ENCODE measurements around the gene CSNK1A1L.

CSNK1A1L gene

DNA sequence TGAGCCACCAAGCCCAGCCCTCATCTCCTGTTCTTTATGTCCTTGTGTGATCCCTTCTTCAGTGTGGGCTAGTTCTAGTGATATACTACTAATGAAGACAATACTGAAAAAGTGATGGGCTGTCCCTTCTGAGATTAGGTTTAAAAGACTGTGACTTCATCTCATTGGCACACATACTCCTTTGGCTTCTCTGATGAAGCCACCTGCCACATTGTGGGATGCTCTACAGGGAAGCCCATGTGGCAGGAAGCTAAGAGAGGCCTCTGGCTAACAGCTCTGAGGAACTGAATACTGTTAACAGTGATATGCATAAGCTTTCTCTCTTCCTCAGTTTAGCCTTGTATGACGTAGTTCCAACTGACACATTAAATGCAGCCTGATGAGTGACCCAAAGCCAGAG, 13.6 kb downstream of the CSNK1A1L start:
- DNase-seq (ENCODE audit: extremely low spot score) = no peak
- ChIA-PET CTCF (no interaction called here), POLR2A (no interaction called here)
- TF ChIP-seq SP1 (IDR thresholded peaks at IDR 0.05) (no peak), NFRKB (IDR thresholded peaks at IDR 0.05) (no peak), CTBP1 (IDR thresholded peaks at IDR 0.05; ENCODE audit: borderline replicate concordance) (no peak), ZNF384 (IDR thresholded peaks at IDR 0.05) (no peak), BHLHE40 (IDR thresholded peaks at IDR 0.05; ENCODE audit: borderline replicate concordance) (no peak), SUZ12 (IDR thresholded peaks at IDR 0.05) (no peak), L3MBTL2 (conservative IDR thresholded peaks at IDR 0.05) (no peak), FOXM1 (IDR thresholded peaks at IDR 0.05; ENCODE audit: borderline replicate concordance) (no peak), HDGF (IDR thresholded peaks at IDR 0.05; ENCODE audit: borderline replicate concordance) (no peak), FOXK2 (IDR thresholded peaks at IDR 0.05) (no peak), FOXA1 (IDR thresholded peaks at IDR 0.05) (no peak), ELF4 (IDR thresholded peaks at IDR 0.05) (no peak), ARNT (IDR thresholded peaks at IDR 0.05) (no peak), LEF1 (IDR thresholded peaks at IDR 0.05; ENCODE audit: borderline replicate concordance) (no peak), TARDBP (IDR thresholded peaks at IDR 0.05) (no peak)
- TF ChIP-seq, protein P1, sequence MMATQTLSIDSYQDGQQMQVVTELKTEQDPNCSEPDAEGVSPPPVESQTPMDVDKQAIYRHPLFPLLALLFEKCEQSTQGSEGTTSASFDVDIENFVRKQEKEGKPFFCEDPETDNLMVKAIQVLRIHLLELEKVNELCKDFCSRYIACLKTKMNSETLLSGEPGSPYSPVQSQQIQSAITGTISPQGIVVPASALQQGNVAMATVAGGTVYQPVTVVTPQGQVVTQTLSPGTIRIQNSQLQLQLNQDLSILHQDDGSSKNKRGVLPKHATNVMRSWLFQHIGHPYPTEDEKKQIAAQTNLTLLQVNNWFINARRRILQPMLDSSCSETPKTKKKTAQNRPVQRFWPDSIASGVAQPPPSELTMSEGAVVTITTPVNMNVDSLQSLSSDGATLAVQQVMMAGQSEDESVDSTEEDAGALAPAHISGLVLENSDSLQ (IDR thresholded peaks at IDR 0.05) = no peak

DNA sequence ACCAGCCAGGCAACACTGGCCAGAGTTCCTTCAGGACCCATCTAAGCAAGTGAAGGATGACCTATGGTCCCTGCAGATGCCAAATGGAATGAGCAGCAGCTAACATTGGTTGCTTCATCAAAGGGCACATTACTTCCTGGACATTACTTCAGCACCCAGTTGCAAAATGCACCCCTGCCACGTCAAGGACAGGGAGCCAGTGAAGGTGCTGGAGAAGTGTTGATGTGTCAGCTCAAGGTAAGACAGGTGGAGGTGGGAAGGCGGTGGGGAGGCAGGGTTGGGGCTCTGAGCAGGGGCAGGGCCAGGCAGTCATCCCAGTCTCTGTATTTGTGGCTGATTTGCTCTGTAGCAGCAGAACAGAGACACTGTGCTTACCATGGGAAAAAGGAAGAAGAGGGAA, 14.6 kb downstream of the CSNK1A1L start:
- ChIA-PET POLR2A (no interaction called here), CTCF (no interaction called here)
- no peak for TF ChIP-seq L3MBTL2 (conservative IDR thresholded peaks at IDR 0.05)
- no peak for DNase-seq (ENCODE audit: extremely low spot score)

DNA sequence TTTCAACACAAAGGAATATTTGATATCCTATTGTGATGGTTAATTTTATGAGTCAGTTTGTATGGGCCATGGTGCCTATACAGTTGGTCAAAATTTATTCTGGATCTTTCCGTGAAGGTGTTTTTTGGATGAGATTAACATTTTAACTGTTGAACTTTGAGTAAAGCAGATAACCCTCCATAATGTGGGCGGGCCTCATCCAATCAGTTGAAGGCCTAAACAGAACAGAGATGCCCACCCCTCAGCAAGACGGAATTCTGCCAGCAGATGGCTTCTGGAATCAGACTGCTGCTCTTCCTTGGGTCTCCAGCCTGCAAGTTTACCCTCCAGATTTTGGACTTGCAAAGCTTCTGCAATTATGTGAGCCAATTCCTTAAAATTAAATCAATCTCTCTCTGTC, 16.0 kb downstream of the CSNK1A1L start:
- DNase-seq (ENCODE audit: extremely low spot score) = no peak
- TF ChIP-seq ZNF384 (IDR thresholded peaks at IDR 0.05) (no peak), LEF1 (IDR thresholded peaks at IDR 0.05; ENCODE audit: borderline replicate concordance) (no peak), FOXK2 (IDR thresholded peaks at IDR 0.05) (no peak), FOXA1 (IDR thresholded peaks at IDR 0.05) (no peak), SUZ12 (IDR thresholded peaks at IDR 0.05) (no peak), ELF4 (IDR thresholded peaks at IDR 0.05) (no peak), BHLHE40 (IDR thresholded peaks at IDR 0.05; ENCODE audit: borderline replicate concordance) (no peak), NFRKB (IDR thresholded peaks at IDR 0.05) (no peak), FOXM1 (IDR thresholded peaks at IDR 0.05; ENCODE audit: borderline replicate concordance) (no peak), SP1 (IDR thresholded peaks at IDR 0.05) (no peak), L3MBTL2 (conservative IDR thresholded peaks at IDR 0.05) (no peak), CTBP1 (IDR thresholded peaks at IDR 0.05; ENCODE audit: borderline replicate concordance) (no peak), HDGF (IDR thresholded peaks at IDR 0.05; ENCODE audit: borderline replicate concordance) (no peak), TARDBP (IDR thresholded peaks at IDR 0.05) (no peak), ARNT (IDR thresholded peaks at IDR 0.05) (no peak)
- TF ChIP-seq, protein P1 (IDR thresholded peaks at IDR 0.05) = no peak
- POLR2A ChIA-PET = no interaction called here
- CTCF ChIA-PET = no interaction called here

DNA sequence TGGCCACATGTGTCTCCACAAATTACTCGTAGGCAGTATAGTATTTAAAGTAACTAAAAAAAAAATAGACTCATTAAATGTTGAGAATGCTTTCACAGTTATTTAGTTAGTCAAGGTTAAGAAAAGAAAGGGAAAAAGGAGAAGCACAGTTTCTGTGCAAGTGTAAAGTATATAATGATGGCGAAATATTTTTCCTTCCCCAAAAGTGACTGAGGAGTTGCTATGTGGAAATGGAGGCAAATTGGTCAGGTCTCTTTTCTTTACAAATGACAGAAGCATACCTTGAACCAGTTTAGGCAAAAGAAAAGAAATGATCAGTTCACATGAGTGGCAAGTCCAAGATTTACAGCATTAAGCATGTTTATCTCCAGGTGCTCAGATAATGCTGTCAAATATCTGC, 18.0 kb downstream of the CSNK1A1L start:
- CTCF ChIA-PET = no interaction called here
- no peak for DNase-seq (ENCODE audit: extremely low spot score)
- POLR2A ChIA-PET = no interaction called here
- no peak for TF ChIP-seq FOXM1 (IDR thresholded peaks at IDR 0.05; ENCODE audit: borderline replicate concordance)
- TF ChIP-seq L3MBTL2 (conservative IDR thresholded peaks at IDR 0.05) = no peak
- no peak for TF ChIP-seq SP1 (IDR thresholded peaks at IDR 0.05)
- TF ChIP-seq BHLHE40 (IDR thresholded peaks at IDR 0.05; ENCODE audit: borderline replicate concordance) = no peak

DNA sequence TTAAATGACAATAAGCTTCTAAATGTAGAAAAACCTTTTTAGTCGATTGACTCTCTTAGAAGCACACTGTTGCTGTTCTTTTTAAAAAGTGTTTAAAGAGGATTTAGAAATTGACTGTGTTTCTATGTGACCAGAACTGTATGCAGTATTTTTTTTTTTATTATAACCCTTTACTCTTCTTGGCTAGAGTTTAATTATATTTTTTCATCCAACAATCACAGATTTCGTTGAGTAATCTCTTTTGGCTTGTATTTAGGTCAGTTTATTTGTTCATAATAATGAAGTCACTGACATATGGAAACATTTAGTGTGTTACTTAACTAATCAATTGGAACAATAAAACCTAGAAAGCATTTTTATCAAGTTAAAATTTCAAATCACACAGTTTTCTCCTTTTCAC, 19.9 kb downstream of the CSNK1A1L start:
- TF ChIP-seq SP1 (IDR thresholded peaks at IDR 0.05) = no peak
- TF ChIP-seq FOXA1 (IDR thresholded peaks at IDR 0.05) = no peak
- TF ChIP-seq SUZ12 (IDR thresholded peaks at IDR 0.05) = no peak
- TF ChIP-seq, protein P1 (IDR thresholded peaks at IDR 0.05) = no peak
- no peak for TF ChIP-seq HDGF (IDR thresholded peaks at IDR 0.05; ENCODE audit: borderline replicate concordance)
- TF ChIP-seq L3MBTL2 (conservative IDR thresholded peaks at IDR 0.05) = no peak
- no peak for TF ChIP-seq ARNT (IDR thresholded peaks at IDR 0.05)
- no peak for TF ChIP-seq NFRKB (IDR thresholded peaks at IDR 0.05)
- no peak for TF ChIP-seq BHLHE40 (IDR thresholded peaks at IDR 0.05; ENCODE audit: borderline replicate concordance)
- no peak for TF ChIP-seq FOXK2 (IDR thresholded peaks at IDR 0.05)
- no peak for TF ChIP-seq LEF1 (IDR thresholded peaks at IDR 0.05; ENCODE audit: borderline replicate concordance)
- TF ChIP-seq TARDBP (IDR thresholded peaks at IDR 0.05) = no peak
- TF ChIP-seq ELF4 (IDR thresholded peaks at IDR 0.05) = no peak
- no peak for TF ChIP-seq ZNF384 (IDR thresholded peaks at IDR 0.05)
- TF ChIP-seq CTBP1 (IDR thresholded peaks at IDR 0.05; ENCODE audit: borderline replicate concordance) = no peak
- no peak for TF ChIP-seq FOXM1 (IDR thresholded peaks at IDR 0.05; ENCODE audit: borderline replicate concordance)
- DNase-seq (ENCODE audit: extremely low spot score) = no peak
- POLR2A ChIA-PET = no interaction called here
- CTCF ChIA-PET = interaction anchor here (0.6 kb wide), 1 partner anchor 624 kb away, joined by 3 read pairs; no protein-coding TSS in a partner anchor

DNA sequence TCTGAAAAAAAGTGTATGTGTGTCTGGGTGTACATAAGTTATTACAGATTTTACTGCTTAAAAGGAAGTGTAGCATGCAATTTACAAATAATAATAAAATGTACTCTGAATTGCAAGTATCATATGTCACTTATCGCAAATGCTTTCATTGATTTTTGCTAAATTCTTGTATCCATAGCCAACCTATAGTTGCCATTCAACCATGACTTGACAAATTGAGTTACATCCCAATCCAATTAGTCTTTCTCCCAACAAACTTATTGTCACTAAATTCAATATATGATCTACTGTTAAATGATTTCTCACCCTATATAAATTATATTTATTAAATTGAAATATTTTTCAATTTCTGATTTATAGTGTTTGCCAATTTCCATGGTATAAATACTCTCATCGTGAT, 28.6 kb downstream of the CSNK1A1L start:
- TF ChIP-seq HDGF (IDR thresholded peaks at IDR 0.05; ENCODE audit: borderline replicate concordance) = no peak
- no peak for TF ChIP-seq FOXA1 (IDR thresholded peaks at IDR 0.05)
- no peak for TF ChIP-seq SP1 (IDR thresholded peaks at IDR 0.05)
- TF ChIP-seq, protein P1 (IDR thresholded peaks at IDR 0.05) = no peak
- TF ChIP-seq ELF4 (IDR thresholded peaks at IDR 0.05) = no peak
- TF ChIP-seq ARNT (IDR thresholded peaks at IDR 0.05) = no peak
- TF ChIP-seq LEF1 (IDR thresholded peaks at IDR 0.05; ENCODE audit: borderline replicate concordance) = no peak
- DNase-seq (ENCODE audit: extremely low spot score) = no peak
- ChIA-PET CTCF (no interaction called here), POLR2A (no interaction called here)

Data from HEK293T (cell line).